HepG2 (cell line): Measurements from ENCODE around the gene DDIT4. TPM values are rescaled to one million over a fixed set of nuclear protein-coding genes. Genes with fewer than 3 reads are reported as not detected.

Experiments
- BRCA1 ChIP-seq: sonication (generic); formaldehyde crosslinking; IDR thresholded peaks from 2 replicates; pipeline ENCODE4 v1.4.0; 2020; ENCODE audit warnings: missing genetic modification reagents
- FOSL2 ChIP-seq: sonication (generic); formaldehyde crosslinking; IDR thresholded peaks from 2 replicates; pipeline ENCODE4 v1.4.0; 2020; ENCODE audit warnings: missing genetic modification reagents
- IRX3 ChIP-seq: sonication (generic); formaldehyde crosslinking; IDR thresholded peaks from 2 replicates; pipeline ENCODE4 v1.8.1; 2023; ENCODE audit warnings: mild to moderate bottlenecking, low read depth, missing genetic modification reagents, borderline replicate concordance
- NCOR1 ChIP-seq: fragments of 200-600 bp; sonication (generic); IDR thresholded peaks from 2 replicates; pipeline ENCODE4 v1.7.0; 2017; ENCODE audit warnings: antibody characterized with exemption, low read length, borderline replicate concordance
- PAF1 ChIP-seq: IDR thresholded peaks from 2 replicates; pipeline ENCODE4 v1.6.1; 2016; ENCODE audit warnings: missing genetic modification reagents, missing compliant biosample characterization
- PCBP2 ChIP-seq: fragments of 200-400 bp; formaldehyde crosslinking; optimal IDR thresholded peaks from 2 replicates; pipeline ENCODE3; 2018; ENCODE audit warnings: low read length, low read depth; ENCODE audit not compliant: poor library complexity, severe bottlenecking
- POLR2A ChIP-seq, 2 experiments: IDR thresholded peaks; 2 replicates each; pipeline ENCODE4 v1.6.1; 2011; ENCODE audit warnings: low read depth in 2 of 2, low read length in 2 of 2, mild to moderate bottlenecking in 1 of 2, moderate library complexity in 1 of 2; ENCODE audit not compliant: insufficient read depth in 1 of 2
- POLR2G ChIP-seq: fragments of 200-400 bp; formaldehyde crosslinking; IDR thresholded peaks from 2 replicates; pipeline ENCODE4 v1.6.1; 2018; ENCODE audit warnings: mild to moderate bottlenecking, low read depth, low read length, moderate library complexity
- SAP130 ChIP-seq: IDR thresholded peaks from 2 replicates; pipeline ENCODE4 v1.6.1; 2016; ENCODE audit warnings: low read depth
- SMYD3 ChIP-seq: sonication (generic); formaldehyde crosslinking; IDR thresholded peaks from 2 replicates; pipeline ENCODE4 v1.8.1; 2023; ENCODE audit warnings: mild to moderate bottlenecking, missing genetic modification reagents
- ZBTB38 ChIP-seq: sonication (generic); formaldehyde crosslinking; IDR thresholded peaks from 2 replicates; pipeline ENCODE4 v1.5.1; 2020; ENCODE audit warnings: mild to moderate bottlenecking, missing genetic modification reagents
- ZNF234 ChIP-seq: sonication (generic); formaldehyde crosslinking; conservative IDR thresholded peaks from 2 replicates; pipeline ENCODE4 v1.5.1; 2020; ENCODE audit warnings: mild to moderate bottlenecking, missing genetic modification reagents
- ZNF407 ChIP-seq: sonication (generic); formaldehyde crosslinking; IDR thresholded peaks from one replicate; pipeline ENCODE4 v1.5.1; 2020; ENCODE audit warnings: mild to moderate bottlenecking, missing genetic modification reagents; ENCODE audit errors: not compliant biosample characterization
- ZNF672 ChIP-seq: sonication (generic); formaldehyde crosslinking; IDR thresholded peaks from 2 replicates; pipeline ENCODE4 v1.8.1; 2022; ENCODE audit warnings: missing genetic modification reagents
- ZNF710 ChIP-seq: sonication (generic); formaldehyde crosslinking; IDR thresholded peaks from 2 replicates; pipeline ENCODE4 v1.5.0; 2020; ENCODE audit warnings: mild to moderate bottlenecking, missing genetic modification reagents, borderline replicate concordance
- polyA plus RNA-seq, 8 experiments: library from polyadenylated mRNA; depleted of rRNA in 3 of 8; stranded (reverse) in 7 of 8; unstranded in 1 of 8; fragments of >200 nt; fragmentation: Illumina TruSeq in 4 of 8; extraction: Trizol in 4 of 8; gene quantifications; 2 replicates each; pipeline versions ENCODE4 v1.2.1 to v1.2.3, GENCODE V29; 2011 to 2016; ENCODE audit warnings: low read depth in 4 of 8, missing spikeins in 1 of 8, mixed read lengths in 1 of 8; ENCODE audit not compliant: insufficient read depth in 1 of 8
- total RNA-seq, 5 experiments: library from RNA; depleted of rRNA; stranded (reverse); fragments of >200 nt; fragmentation: Illumina TruSeq; extraction: Trizol; gene quantifications; 2 replicates each; pipeline ENCODE4 v1.2.3, GENCODE V29; 2016; ENCODE audit warnings: low read depth in 1 of 5
- TF ChIP-seq, protein P1 (sequence below): IDR thresholded peaks from 2 replicates; pipeline ENCODE4 v1.6.1; 2016; ENCODE audit warnings: low read depth
- TF ChIP-seq, protein P2 (sequence below): sonication (generic); formaldehyde crosslinking; conservative IDR thresholded peaks from 2 replicates; pipeline ENCODE4 v1.4.0; 2020; ENCODE audit warnings: missing genetic modification reagents
- TF ChIP-seq, protein P3 (sequence below): IDR thresholded peaks from 2 replicates; pipeline ENCODE4 v1.6.1; 2016; ENCODE audit warnings: low read depth, borderline replicate concordance

The DDIT4 gene
- total and polyA plus RNA-seq, 2 of the 13 experiments (the other 11 are each of a cell fraction or from before 2014, with no cell fraction given): 35.6 to 40.7 TPM

DNA sequence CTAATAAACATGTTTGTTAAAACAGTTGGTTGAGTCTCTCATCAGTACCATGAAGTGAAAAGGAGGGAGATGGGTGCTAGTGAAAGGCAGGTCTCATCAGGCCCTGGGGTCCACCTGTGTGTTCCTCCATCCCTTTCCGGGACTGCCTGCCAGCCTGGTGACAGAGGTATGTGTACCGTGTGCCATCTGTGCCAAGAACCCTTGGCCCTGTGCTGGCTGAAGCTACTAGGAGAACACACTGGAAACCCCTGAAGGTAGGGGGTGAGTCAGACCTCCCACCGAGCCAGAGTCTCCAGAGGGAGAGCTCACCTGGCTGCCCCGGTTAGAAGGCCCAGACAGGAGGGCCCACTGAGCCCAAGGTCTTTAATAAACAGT lies 2.3 kb downstream of the DDIT4 start (continued):
- TF ChIP-seq, protein P1, sequence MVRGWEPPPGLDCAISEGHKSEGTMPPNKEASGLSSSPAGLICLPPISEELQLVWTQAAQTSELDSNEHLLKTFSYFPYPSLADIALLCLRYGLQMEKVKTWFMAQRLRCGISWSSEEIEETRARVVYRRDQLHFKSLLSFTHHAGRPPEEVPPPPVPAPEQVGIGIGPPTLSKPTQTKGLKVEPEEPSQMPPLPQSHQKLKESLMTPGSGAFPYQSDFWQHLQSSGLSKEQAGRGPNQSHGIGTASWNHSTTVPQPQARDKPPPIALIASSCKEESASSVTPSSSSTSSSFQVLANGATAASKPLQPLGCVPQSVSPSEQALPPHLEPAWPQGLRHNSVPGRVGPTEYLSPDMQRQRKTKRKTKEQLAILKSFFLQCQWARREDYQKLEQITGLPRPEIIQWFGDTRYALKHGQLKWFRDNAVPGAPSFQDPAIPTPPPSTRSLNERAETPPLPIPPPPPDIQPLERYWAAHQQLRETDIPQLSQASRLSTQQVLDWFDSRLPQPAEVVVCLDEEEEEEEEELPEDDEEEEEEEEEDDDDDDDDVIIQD: 0 out of 2 replicates have a peak, but pooled peaks have one; percentile 4
- TF ChIP-seq SMYD3 (CRISPR knock-in tag): no peak
- TF ChIP-seq POLR2A (IDR thresholded peaks at IDR 0.05; ENCODE audit: insufficient read depth in 1 of 2, low read depth in 2 of 2, low read length in 2 of 2): peak in 1 of 2 experiments; percentile 25; a peak in 1 of 4 replicates
- peak; percentile 52; the same call in 1 of the 2 replicates for TF ChIP-seq PAF1 (CRISPR knock-in tag)
- TF ChIP-seq, protein P2, sequence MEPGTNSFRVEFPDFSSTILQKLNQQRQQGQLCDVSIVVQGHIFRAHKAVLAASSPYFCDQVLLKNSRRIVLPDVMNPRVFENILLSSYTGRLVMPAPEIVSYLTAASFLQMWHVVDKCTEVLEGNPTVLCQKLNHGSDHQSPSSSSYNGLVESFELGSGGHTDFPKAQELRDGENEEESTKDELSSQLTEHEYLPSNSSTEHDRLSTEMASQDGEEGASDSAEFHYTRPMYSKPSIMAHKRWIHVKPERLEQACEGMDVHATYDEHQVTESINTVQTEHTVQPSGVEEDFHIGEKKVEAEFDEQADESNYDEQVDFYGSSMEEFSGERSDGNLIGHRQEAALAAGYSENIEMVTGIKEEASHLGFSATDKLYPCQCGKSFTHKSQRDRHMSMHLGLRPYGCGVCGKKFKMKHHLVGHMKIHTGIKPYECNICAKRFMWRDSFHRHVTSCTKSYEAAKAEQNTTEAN (CRISPR knock-in tag): no peak
- no peak for TF ChIP-seq PCBP2
- no peak for TF ChIP-seq NCOR1
- no peak for TF ChIP-seq POLR2G
- no peak for TF ChIP-seq SAP130
- no peak for TF ChIP-seq ZNF672 (CRISPR knock-in tag)
- no peak for TF ChIP-seq BRCA1
- TF ChIP-seq IRX3 (CRISPR knock-in tag): no peak
- peak; percentile 25 for TF ChIP-seq FOSL2 (CRISPR knock-in tag)
- TF ChIP-seq, protein P3, sequence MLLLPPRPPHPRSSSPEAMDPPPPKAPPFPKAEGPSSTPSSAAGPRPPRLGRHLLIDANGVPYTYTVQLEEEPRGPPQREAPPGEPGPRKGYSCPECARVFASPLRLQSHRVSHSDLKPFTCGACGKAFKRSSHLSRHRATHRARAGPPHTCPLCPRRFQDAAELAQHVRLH: no peak
- no peak for TF ChIP-seq ZBTB38 (CRISPR knock-in tag)
- TF ChIP-seq ZNF710: 0 out of 2 replicates have a peak, but pooled peaks have one; percentile 2
- no peak for TF ChIP-seq ZNF234 (CRISPR knock-in tag)
- peak; percentile 22 for TF ChIP-seq ZNF407 (CRISPR knock-in tag)
